AG04450 (cell line): ENCODE data around the gene C1QTNF6. TPM values are rescaled to one million over a fixed set of nuclear protein-coding genes. Genes with fewer than 3 reads are reported as not detected.

Source experiments
- CTCF ChIA-PET: fragments of 300-600, 350-600 bp; formaldehyde crosslinking; extraction: SDS; loops from one replicate; lab custom pipeline; 2022; ENCODE audit warnings: antibody characterized with exemption, inconsistent platforms; lab: Charles Lee
- POLR2A ChIA-PET: fragments of 350-600 bp; formaldehyde crosslinking; extraction: SDS; loops from one replicate; lab custom pipeline; 2021; ENCODE audit warnings: antibody characterized with exemption, inconsistent platforms; lab: Yijun Ruan, JAX
- DNase-seq: peaks from one replicate; pipeline ENCODE4 v3.0.0-alpha.2; 2011; ENCODE audit warnings: low read depth, low spot score
- H3K27ac ChIP-seq: one replicate; pipeline ENCODE4 v1.5.1; 2012; ENCODE audit warnings: low read depth, low read length, control low read depth
- H3K27me3 ChIP-seq: one replicate; pipeline ENCODE4 v1.6.0; 2012; ENCODE audit warnings: low read length; ENCODE audit not compliant: control insufficient read depth, insufficient read depth
- H3K4me3 ChIP-seq: 2 replicates; pipeline ENCODE4 v1.5.1; 2011; ENCODE audit warnings: mild to moderate bottlenecking, low read depth, low read length, control low read depth
- H3K9me3 ChIP-seq: 2 replicates; pipeline ENCODE4 v1.5.1; 2012; ENCODE audit warnings: low read length; ENCODE audit not compliant: control insufficient read depth, insufficient read depth
- polyA plus RNA-seq: library from polyadenylated mRNA; depleted of rRNA; stranded (reverse); fragments of >200 nt; gene quantifications from 2 replicates; pipeline ENCODE4 v1.2.3, GENCODE V29; 2011
- TF ChIP-seq, protein P1 (sequence below): IDR thresholded peaks from 2 replicates; pipeline ENCODE4 v1.5.1; 2011; ENCODE audit warnings: low read depth, low read length, control low read depth, inconsistent platforms

C1QTNF6 gene
- polyA plus RNA-seq, 1 experiment = 8.2 TPM

DNA sequence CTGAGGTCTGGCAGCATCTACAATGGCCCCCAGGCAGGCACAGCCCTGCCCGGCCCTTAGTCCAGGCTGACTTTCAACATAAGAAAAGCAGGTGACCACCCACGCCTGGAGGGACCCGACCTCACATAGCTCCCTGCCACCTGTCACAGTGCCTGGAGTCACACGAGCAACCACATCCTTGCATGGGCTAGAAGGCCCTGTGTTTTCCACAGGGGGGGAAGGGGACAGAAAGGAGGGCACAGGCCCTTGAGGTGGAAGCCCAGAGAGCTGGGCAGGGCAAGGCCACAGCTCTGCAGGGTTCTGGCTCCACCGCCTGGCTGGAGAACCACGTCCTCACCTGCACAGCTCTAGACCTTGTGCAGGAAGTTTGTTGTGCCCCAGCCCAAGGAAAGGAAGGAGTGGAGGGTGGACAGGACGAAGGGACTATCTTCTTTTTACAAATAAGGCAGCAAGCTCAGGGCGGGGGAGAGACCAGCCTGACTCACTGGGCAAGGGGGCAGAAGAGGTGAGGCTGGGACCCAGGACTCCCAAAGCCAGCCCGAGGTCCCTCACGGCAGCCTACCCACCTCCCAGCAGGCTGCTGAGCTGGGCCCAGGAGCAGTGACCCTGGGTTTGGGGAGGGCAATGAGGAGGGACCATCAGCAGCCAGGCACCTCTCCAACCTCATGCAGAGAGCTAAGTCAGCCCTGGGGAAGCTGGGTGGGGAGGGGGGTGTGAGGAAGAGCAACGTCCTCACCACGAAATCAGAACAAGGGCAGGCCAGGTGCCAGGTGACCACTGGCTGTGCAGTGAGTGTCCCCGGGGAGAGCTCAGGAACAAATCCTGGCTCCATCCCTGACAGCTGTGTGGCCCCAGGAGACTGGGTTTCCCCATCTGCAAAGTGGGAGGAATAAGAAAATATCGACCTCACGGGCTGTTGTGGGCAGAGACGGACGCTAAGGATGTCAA is 4.3 kb downstream of the C1QTNF6 start:
- Histone ChIP-seq H3K4me3 (no peak overlapping the region), H3K27ac (no peak overlapping the region), H3K9me3 (no peaks in the 10 kb centered on the region), H3K27me3 (no peaks in the 10 kb centered on the region)
- TF ChIP-seq, protein P1, sequence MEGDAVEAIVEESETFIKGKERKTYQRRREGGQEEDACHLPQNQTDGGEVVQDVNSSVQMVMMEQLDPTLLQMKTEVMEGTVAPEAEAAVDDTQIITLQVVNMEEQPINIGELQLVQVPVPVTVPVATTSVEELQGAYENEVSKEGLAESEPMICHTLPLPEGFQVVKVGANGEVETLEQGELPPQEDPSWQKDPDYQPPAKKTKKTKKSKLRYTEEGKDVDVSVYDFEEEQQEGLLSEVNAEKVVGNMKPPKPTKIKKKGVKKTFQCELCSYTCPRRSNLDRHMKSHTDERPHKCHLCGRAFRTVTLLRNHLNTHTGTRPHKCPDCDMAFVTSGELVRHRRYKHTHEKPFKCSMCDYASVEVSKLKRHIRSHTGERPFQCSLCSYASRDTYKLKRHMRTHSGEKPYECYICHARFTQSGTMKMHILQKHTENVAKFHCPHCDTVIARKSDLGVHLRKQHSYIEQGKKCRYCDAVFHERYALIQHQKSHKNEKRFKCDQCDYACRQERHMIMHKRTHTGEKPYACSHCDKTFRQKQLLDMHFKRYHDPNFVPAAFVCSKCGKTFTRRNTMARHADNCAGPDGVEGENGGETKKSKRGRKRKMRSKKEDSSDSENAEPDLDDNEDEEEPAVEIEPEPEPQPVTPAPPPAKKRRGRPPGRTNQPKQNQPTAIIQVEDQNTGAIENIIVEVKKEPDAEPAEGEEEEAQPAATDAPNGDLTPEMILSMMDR = no peak
- CTCF ChIA-PET = interaction anchor here (0.8 to 0.9 kb wide), 2 partner anchors 17 kb away, joined by 3 read pairs; no protein-coding TSS in a partner anchor
- POLR2A ChIA-PET = interaction anchor here (0.6 kb wide), 1 partner anchor 64 kb away, joined by 10 read pairs; no protein-coding TSS in a partner anchor
- no peak for DNase-seq

DNA sequence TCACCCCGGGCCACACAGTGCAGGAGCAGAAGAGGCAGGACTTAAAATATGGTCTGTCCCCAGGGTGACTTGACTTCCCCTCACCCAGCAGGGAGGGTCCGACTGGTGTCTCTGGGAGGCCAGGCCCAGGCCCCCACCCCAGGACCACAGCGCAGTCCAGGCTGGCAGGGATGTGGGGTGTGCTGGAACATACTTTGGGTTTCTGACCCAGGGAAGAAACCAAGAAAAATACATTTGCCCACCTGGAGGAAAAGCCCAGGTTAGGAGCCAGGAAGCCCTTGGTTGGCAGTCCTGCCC is 5.2 kb downstream of the C1QTNF6 start:
- DNase-seq = no peak
- ChIA-PET POLR2A (no interaction called here), CTCF (no interaction called here)
- TF ChIP-seq, protein P1 = no peak
- Histone ChIP-seq H3K27me3 (no peaks in the 10 kb centered on the region), H3K27ac (no peak overlapping the region), H3K4me3 (no peak overlapping the region), H3K9me3 (no peaks in the 10 kb centered on the region)

DNA sequence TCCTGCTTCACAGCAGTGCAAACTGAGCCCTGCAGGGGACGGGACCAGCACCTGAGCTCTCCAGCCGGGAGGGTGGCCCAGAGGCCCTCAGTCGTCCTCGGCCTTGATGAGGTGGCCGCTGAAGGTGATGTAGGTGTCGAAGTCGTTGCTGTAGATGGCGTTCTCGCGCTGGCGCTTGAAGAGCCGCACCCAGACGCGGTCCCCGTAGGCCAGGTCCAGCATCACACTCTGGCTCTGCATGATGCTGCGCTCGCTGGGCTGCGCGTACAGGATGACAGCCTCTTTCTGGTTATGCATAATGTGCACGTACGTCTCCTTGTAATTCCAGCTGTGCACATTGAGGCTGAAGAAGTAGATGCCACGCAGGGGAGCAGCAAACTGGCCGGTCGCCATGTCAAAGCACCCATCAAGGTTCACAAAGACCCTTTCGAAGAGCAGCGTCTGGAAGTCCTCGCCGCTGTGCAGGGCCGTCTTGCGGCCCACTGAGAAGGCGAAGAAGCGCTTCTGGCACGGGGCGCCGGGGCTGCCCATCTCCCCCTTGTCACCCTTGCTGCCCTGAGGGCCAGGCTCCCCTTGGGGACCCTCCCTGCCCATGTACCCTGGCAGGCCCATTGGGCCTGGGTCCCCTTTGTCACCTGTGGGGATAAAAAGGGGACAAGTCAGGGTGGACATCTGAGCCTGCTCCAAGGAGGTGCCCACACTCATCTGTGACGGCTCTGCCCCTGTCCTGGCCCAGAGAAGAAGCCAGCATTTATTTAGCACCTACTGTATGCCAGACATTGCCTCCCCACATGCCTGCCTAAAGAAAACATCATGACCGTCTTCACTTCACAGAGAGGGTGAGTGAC is 5.7 kb downstream of the C1QTNF6 start:
- POLR2A ChIA-PET = no interaction called here
- H3K27ac ChIP-seq = no peak overlapping the region
- no peak overlapping the region for H3K4me3 ChIP-seq
- no peaks in the 10 kb centered on the region for H3K27me3 ChIP-seq
- CTCF ChIA-PET = no interaction called here
- DNase-seq = no peak
- H3K9me3 ChIP-seq = no peaks in the 10 kb centered on the region
- TF ChIP-seq, protein P1 = no peak

DNA sequence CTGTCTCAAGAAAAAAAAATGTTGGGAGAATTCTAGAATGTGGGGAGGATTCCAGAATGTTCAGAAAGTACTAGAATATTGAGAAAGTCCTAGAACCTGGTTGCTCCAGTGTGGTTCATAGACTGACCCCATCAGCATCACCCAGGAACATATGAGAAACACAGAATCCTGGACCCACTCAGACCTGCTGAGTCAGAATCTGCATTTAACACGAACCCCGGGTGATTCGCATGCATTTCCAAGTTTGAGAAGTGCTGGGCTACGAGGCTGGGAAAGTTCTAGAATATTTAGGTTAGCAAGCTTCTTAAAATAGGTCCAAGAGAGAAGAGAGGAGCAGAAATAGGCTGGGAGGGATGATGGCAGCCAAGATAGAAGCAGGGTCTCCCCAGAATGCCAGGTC is 6.4 kb downstream of the C1QTNF6 start:
- DNase-seq = no peak

More for the DNA sequence above, 6.4 kb downstream of the C1QTNF6 start:
- Histone ChIP-seq H3K9me3 (no peaks in the 10 kb centered on the region), H3K27ac (no peak overlapping the region), H3K4me3 (no peak overlapping the region), H3K27me3 (no peaks in the 10 kb centered on the region)
- ChIA-PET CTCF (no interaction called here), POLR2A (no interaction called here)
- TF ChIP-seq, protein P1 = no peak
